ENCODE data around the gene RNFT2.
"Not testable (repeated sequence)": the region's sequence is repeated elsewhere in the genome, so short reads cannot be mapped to it uniquely, and the experiment has no call there.

DNA sequence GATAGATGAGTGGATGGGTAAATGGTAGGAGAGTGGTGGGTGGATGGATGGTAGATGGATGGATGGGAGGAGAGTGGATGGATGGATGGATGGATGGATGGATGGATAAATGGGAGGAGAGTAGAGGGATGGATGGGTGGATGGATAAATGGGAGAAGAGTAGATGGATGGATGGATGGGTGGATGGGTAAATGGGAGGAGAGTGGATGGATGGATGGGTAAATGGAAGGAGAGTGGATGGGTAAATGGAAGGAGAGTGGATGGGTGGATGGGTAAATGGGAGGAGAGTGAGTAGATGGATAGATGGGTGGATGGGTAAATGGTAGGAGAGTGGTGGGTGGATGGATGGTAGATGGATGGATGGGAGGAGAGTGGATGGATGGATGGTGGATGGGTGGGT, 51.4 kb downstream of the RNFT2 start:
- TF ChIP-seq, protein P1, sequence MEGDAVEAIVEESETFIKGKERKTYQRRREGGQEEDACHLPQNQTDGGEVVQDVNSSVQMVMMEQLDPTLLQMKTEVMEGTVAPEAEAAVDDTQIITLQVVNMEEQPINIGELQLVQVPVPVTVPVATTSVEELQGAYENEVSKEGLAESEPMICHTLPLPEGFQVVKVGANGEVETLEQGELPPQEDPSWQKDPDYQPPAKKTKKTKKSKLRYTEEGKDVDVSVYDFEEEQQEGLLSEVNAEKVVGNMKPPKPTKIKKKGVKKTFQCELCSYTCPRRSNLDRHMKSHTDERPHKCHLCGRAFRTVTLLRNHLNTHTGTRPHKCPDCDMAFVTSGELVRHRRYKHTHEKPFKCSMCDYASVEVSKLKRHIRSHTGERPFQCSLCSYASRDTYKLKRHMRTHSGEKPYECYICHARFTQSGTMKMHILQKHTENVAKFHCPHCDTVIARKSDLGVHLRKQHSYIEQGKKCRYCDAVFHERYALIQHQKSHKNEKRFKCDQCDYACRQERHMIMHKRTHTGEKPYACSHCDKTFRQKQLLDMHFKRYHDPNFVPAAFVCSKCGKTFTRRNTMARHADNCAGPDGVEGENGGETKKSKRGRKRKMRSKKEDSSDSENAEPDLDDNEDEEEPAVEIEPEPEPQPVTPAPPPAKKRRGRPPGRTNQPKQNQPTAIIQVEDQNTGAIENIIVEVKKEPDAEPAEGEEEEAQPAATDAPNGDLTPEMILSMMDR (conservative IDR thresholded peaks at IDR 0.05) = not testable (repeated sequence)
- not testable (repeated sequence) for TF ChIP-seq EZH2 (IDR thresholded peaks at IDR 0.05; ENCODE audit: low read depth)
